CD8-positive, alpha-beta memory T cell (primary cell): ENCODE measurements around the gene COL26A1. TPM values are rescaled to one million over a fixed set of nuclear protein-coding genes. Genes with fewer than 3 reads are reported as not detected.
A peak's percentile ranks its signal among the peaks of the same experiment; 100 is the strongest.

ENCODE experiments used
- CTCF ChIA-PET: fragments of 350-600 bp; sonication (Branson Sonifier 250); formaldehyde crosslinking; loops from one replicate; lab custom pipeline; 2021; ENCODE audit warnings: antibody characterized with exemption; lab: Charles Lee
- POLR2A ChIA-PET: fragments of 350-600 bp; sonication (Branson Sonifier 250); formaldehyde crosslinking; loops from one replicate; lab custom pipeline; 2021; ENCODE audit warnings: antibody characterized with exemption; lab: Charles Lee
- DNase-seq, 5 donors: peaks; one replicate each; pipeline versions ENCODE4 v3.0.0 to v3.0.0-alpha.2; 2020 to 2022; ENCODE audit warnings: mixed read lengths in 1 of 5
- H3K27ac ChIP-seq: one replicate; pipeline ENCODE4 v1.7.0; 2013; ENCODE audit warnings: low read depth, mild to moderate bottlenecking, low read length, moderate library complexity
- H3K27me3 ChIP-seq: 2 replicates; pipeline ENCODE4 v1.7.0; 2013; ENCODE audit warnings: low read length, mild to moderate bottlenecking; ENCODE audit not compliant: insufficient read depth, poor library complexity, severe bottlenecking
- H3K36me3 ChIP-seq: 2 replicates; pipeline ENCODE4 v1.7.0; 2013; ENCODE audit warnings: mild to moderate bottlenecking, low read length, moderate library complexity; ENCODE audit not compliant: insufficient read depth
- H3K4me1 ChIP-seq: 2 replicates; pipeline ENCODE4 v1.7.0; 2013; ENCODE audit warnings: mild to moderate bottlenecking, low read length, moderate library complexity; ENCODE audit not compliant: insufficient read depth
- H3K4me3 ChIP-seq: 2 replicates; pipeline ENCODE4 v1.7.0; 2013; ENCODE audit warnings: mild to moderate bottlenecking, low read length
- H3K9me3 ChIP-seq: 2 replicates; pipeline ENCODE4 v1.7.0; 2013; ENCODE audit warnings: mild to moderate bottlenecking, low read length
- H3K27ac Mint-ChIP-seq, 8 donors: one replicate each; pipeline ENCODE4 v1.8.0; 2020 to 2021; ENCODE audit warnings: mixed read lengths in 8 of 8, mild to moderate bottlenecking in 6 of 8, inconsistent platforms in 3 of 8, moderate library complexity in 3 of 8
- H3K27me3 Mint-ChIP-seq, 2 donors: one replicate each; pipeline ENCODE4 v1.8.0; 2020 to 2021; ENCODE audit warnings: mixed read lengths in 2 of 2, mild to moderate bottlenecking in 1 of 2, moderate library complexity in 1 of 2
- H3K36me3 Mint-ChIP-seq, 3 donors: one replicate each; pipeline ENCODE4 v1.8.0; 2020 to 2021; ENCODE audit warnings: mixed read lengths in 3 of 3, inconsistent platforms in 1 of 3, mild to moderate bottlenecking in 1 of 3
- H3K4me1 Mint-ChIP-seq, 3 donors: one replicate each; pipeline ENCODE4 v1.8.0; 2020 to 2021; ENCODE audit warnings: mixed read lengths in 3 of 3, inconsistent platforms in 1 of 3, mild to moderate bottlenecking in 1 of 3
- H3K4me3 Mint-ChIP-seq, 7 donors: one replicate each; pipeline ENCODE4 v1.8.0; 2020 to 2021; ENCODE audit warnings: mixed read lengths in 7 of 7, mild to moderate bottlenecking in 6 of 7, moderate library complexity in 4 of 7, inconsistent platforms in 2 of 7
- H3K9me3 Mint-ChIP-seq, 5 donors: one replicate each; pipeline ENCODE4 v1.8.0; 2020 to 2022; ENCODE audit warnings: mixed read lengths in 5 of 5, mild to moderate bottlenecking in 3 of 5, moderate library complexity in 2 of 5, inconsistent platforms in 1 of 5
- polyA plus RNA-seq: library from polyadenylated mRNA; unstranded; fragments of 300-500 nt; fragmentation: Illumina TruSeq; gene quantifications from one replicate; pipeline ENCODE4 v1.2.3, GENCODE V29; 2021
- total RNA-seq, 2 experiments: library from RNA; stranded (reverse); gene quantifications; one replicate each; pipeline ENCODE4 v1.2.3, GENCODE V29; 2021

The COL26A1 gene
- total and polyA plus RNA-seq, 3 experiments from 2014 or later, result not detected

- H3K4me3 ChIP-seq, result no peak overlapping the region
- H3K36me3 ChIP-seq, result no peaks in the 10 kb centered on the region
- no peak for DNase-seq
- no peaks in the 10 kb centered on the region for H3K4me1 Mint-ChIP-seq
- no peak overlapping the region for H3K27ac Mint-ChIP-seq
- ChIA-PET POLR2A (interaction anchor here (0.5 kb wide), 1 partner anchor 50 kb away, joined by 3 read pairs; no protein-coding TSS in a partner anchor), CTCF (no interaction called here)
- peaks cover 13 to 37% of the 10 kb centered on the region in 2 donors for H3K27me3 Mint-ChIP-seq
- no peak overlapping the region for H3K4me3 Mint-ChIP-seq
- H3K27ac ChIP-seq, result no peak overlapping the region
- H3K36me3 Mint-ChIP-seq, result no peaks in the 10 kb centered on the region
- H3K9me3 ChIP-seq, result no peaks in the 10 kb centered on the region
- H3K4me1 ChIP-seq, result no peaks in the 10 kb centered on the region
- no peaks in the 10 kb centered on the region for H3K27me3 ChIP-seq
- H3K9me3 Mint-ChIP-seq, result no peaks in the 10 kb centered on the region
Observed at GRCh38 chr7:101436857-101437576, 74.3 kb downstream of the COL26A1 start.

- H3K36me3 ChIP-seq, result no peaks in the 10 kb centered on the region
- Mint-ChIP-seq H3K27me3 (peaks cover 7 to 17% of the 10 kb centered on the region in 2 donors), H3K9me3 (no peaks in the 10 kb centered on the region), H3K4me1 (peaks cover 0 to 5% (median 0%) of the 10 kb centered on the region in 3 donors), H3K4me3 (no peak overlapping the region), H3K36me3 (no peaks in the 10 kb centered on the region), H3K27ac (no peak overlapping the region)
- DNase-seq, result no peak
- H3K27ac ChIP-seq, result no peak overlapping the region
- no peaks in the 10 kb centered on the region for H3K27me3 ChIP-seq
- H3K9me3 ChIP-seq, result no peaks in the 10 kb centered on the region
- no peaks in the 10 kb centered on the region for H3K4me1 ChIP-seq
- ChIA-PET CTCF (no interaction called here), POLR2A (interaction anchor here (0.6 kb wide), 1 partner anchor 13 kb away, joined by 4 read pairs; no protein-coding TSS in a partner anchor)
- H3K4me3 ChIP-seq, result no peak overlapping the region
Observed at GRCh38 chr7:101441890-101442289, 79.2 kb downstream of the COL26A1 start.

GRCh38 chr7:101442426-101443070, 79.9 kb downstream of the COL26A1 start:
- H3K4me3 Mint-ChIP-seq, result no peak overlapping the region
- Histone ChIP-seq H3K4me1 (no peaks in the 10 kb centered on the region), H3K4me3 (no peak overlapping the region), H3K27ac (no peak overlapping the region), H3K36me3 (no peaks in the 10 kb centered on the region), H3K27me3 (no peaks in the 10 kb centered on the region), H3K9me3 (no peaks in the 10 kb centered on the region)
- H3K9me3 Mint-ChIP-seq, result no peaks in the 10 kb centered on the region
- peaks cover 0 to 5% (median 0%) of the 10 kb centered on the region in 3 donors for H3K4me1 Mint-ChIP-seq
- H3K36me3 Mint-ChIP-seq, result no peaks in the 10 kb centered on the region
- ChIA-PET POLR2A (no interaction called here), CTCF (no interaction called here)
- H3K27me3 Mint-ChIP-seq, result peaks cover 7 to 13% of the 10 kb centered on the region in 2 donors
- DNase-seq, result no peak
- H3K27ac Mint-ChIP-seq, result peak overlapping the region in 1 of 8 donors; percentile 17

- H3K36me3 ChIP-seq, result no peaks in the 10 kb centered on the region
- no peaks in the 10 kb centered on the region for H3K9me3 ChIP-seq
- H3K4me1 ChIP-seq, result no peaks in the 10 kb centered on the region
- H3K27me3 ChIP-seq, result no peaks in the 10 kb centered on the region
- no peak for DNase-seq
- no peaks in the 10 kb centered on the region for H3K9me3 Mint-ChIP-seq
- POLR2A ChIA-PET, result no interaction called here
- CTCF ChIA-PET, result no interaction called here
- no peak overlapping the region for H3K4me3 ChIP-seq
- no peak overlapping the region for H3K4me3 Mint-ChIP-seq
- H3K36me3 Mint-ChIP-seq, result no peaks in the 10 kb centered on the region
- H3K27me3 Mint-ChIP-seq, result peaks cover 3 to 6% of the 10 kb centered on the region in 2 donors
- no peak overlapping the region for H3K27ac ChIP-seq
- no peaks in the 10 kb centered on the region for H3K4me1 Mint-ChIP-seq
- no peak overlapping the region for H3K27ac Mint-ChIP-seq
Observed at GRCh38 chr7:101450064-101450463, 87.4 kb downstream of the COL26A1 start.

- no peak overlapping the region for H3K4me3 Mint-ChIP-seq
- H3K27ac ChIP-seq, result no peak overlapping the region
- H3K27me3 Mint-ChIP-seq, result peaks cover 0 to 3% of the 10 kb centered on the region in 2 donors
- DNase-seq, result no peak
- H3K27me3 ChIP-seq, result no peaks in the 10 kb centered on the region
- H3K9me3 ChIP-seq, result no peaks in the 10 kb centered on the region
- H3K9me3 Mint-ChIP-seq, result no peaks in the 10 kb centered on the region
- no peaks in the 10 kb centered on the region for H3K36me3 ChIP-seq
- POLR2A ChIA-PET, result no interaction called here
- H3K4me3 ChIP-seq, result no peak overlapping the region
- H3K27ac Mint-ChIP-seq, result peak overlapping the region in 2 of 8 donors; percentile 8 to 50
- H3K4me1 Mint-ChIP-seq, result no peaks in the 10 kb centered on the region
- H3K4me1 ChIP-seq, result no peaks in the 10 kb centered on the region
- no peaks in the 10 kb centered on the region for H3K36me3 Mint-ChIP-seq
- CTCF ChIA-PET, result no interaction called here
Observed at GRCh38 chr7:101453617-101454016, 90.9 kb downstream of the COL26A1 start.

GRCh38 chr7:101457001-101457750, 94.5 kb downstream of the COL26A1 start:
- no peaks in the 10 kb centered on the region for H3K4me1 ChIP-seq
- H3K4me3 Mint-ChIP-seq, result no peak overlapping the region
- no peak overlapping the region for H3K27ac Mint-ChIP-seq
- no peak overlapping the region for H3K27ac ChIP-seq
- no peaks in the 10 kb centered on the region for H3K4me1 Mint-ChIP-seq
- POLR2A ChIA-PET, result no interaction called here
- no peaks in the 10 kb centered on the region for H3K27me3 Mint-ChIP-seq
- no peaks in the 10 kb centered on the region for H3K9me3 ChIP-seq
- DNase-seq, result no peak
- CTCF ChIA-PET, result no interaction called here
- no peak overlapping the region for H3K4me3 ChIP-seq
- no peaks in the 10 kb centered on the region for H3K36me3 Mint-ChIP-seq
- H3K36me3 ChIP-seq, result no peaks in the 10 kb centered on the region
- no peaks in the 10 kb centered on the region for H3K27me3 ChIP-seq
- no peaks in the 10 kb centered on the region for H3K9me3 Mint-ChIP-seq

GRCh38 chr7:101465131-101465530, 102.5 kb downstream of the COL26A1 start:
- Histone ChIP-seq H3K27ac (no peak overlapping the region), H3K4me3 (no peak overlapping the region), H3K36me3 (no peaks in the 10 kb centered on the region), H3K4me1 (no peaks in the 10 kb centered on the region), H3K27me3 (no peaks in the 10 kb centered on the region), H3K9me3 (no peaks in the 10 kb centered on the region)
- H3K36me3 Mint-ChIP-seq, result no peaks in the 10 kb centered on the region
- peaks cover 0 to 7% (median 6%) of the 10 kb centered on the region in 3 donors for H3K4me1 Mint-ChIP-seq
- peak overlapping the region in 2 of 7 donors; percentile 48 to 52 for H3K4me3 Mint-ChIP-seq
- DNase-seq, result no peak
- ChIA-PET POLR2A (no interaction called here), CTCF (no interaction called here)
- H3K27me3 Mint-ChIP-seq, result peaks cover 5 to 8% of the 10 kb centered on the region in 2 donors
- H3K9me3 Mint-ChIP-seq, result no peaks in the 10 kb centered on the region
- H3K27ac Mint-ChIP-seq, result peak overlapping the region in 2 of 8 donors; percentile 29 to 52
